Upper lobe of left lung (tissue), 6 donors: ENCODE measurements around the gene ARHGAP31. TPM values are rescaled to one million over a fixed set of nuclear protein-coding genes. Genes with fewer than 3 reads are reported as not detected.
"Not testable (repeated sequence)": the region's sequence is repeated elsewhere in the genome, so short reads cannot be mapped to it uniquely, and the experiment has no call there.

ENCODE experiments used
- ATAC-seq, 2 donors: fragments of 200-7000 bp; cut with Tn5 transposase; one replicate each; pipeline ENCODE4 v1.9.1; 2022; ENCODE audit warnings: mild to moderate bottlenecking in 2 of 2, moderate library complexity in 2 of 2; ENCODE audit not compliant: low FRiP score in 2 of 2
- DNase-seq, 2 donors: peaks; one replicate each; pipeline ENCODE4 v3.0.0-alpha.2; 2019 to 2020
- H3K27ac ChIP-seq, 4 donors: fragments of 200-600 bp; sonication (generic); one replicate each; pipeline ENCODE4 v1.5.1; 2016 to 2019
- H3K27me3 ChIP-seq, 4 donors: fragments of 200-600 bp; sonication (generic); one replicate each; pipeline ENCODE4 v1.5.1; 2017 to 2019
- H3K36me3 ChIP-seq, 4 donors: fragments of 200-600 bp; sonication (generic); one replicate each; pipeline ENCODE4 v1.5.1; 2016 to 2019
- H3K4me1 ChIP-seq, 4 donors: fragments of 200-600 bp; sonication (generic); one replicate each; pipeline ENCODE4 v1.5.1; 2018 to 2019
- H3K4me3 ChIP-seq, 4 donors: fragments of 200-600 bp; sonication (generic); one replicate each; pipeline ENCODE4 v1.5.1; 2017 to 2019; ENCODE audit warnings: mild to moderate bottlenecking in 2 of 4, moderate library complexity in 1 of 4
- H3K9me3 ChIP-seq, 4 donors: fragments of 200-600 bp; sonication (generic); one replicate each; pipeline ENCODE4 v1.5.1; 2018 to 2019
- EP300 ChIP-seq, 4 donors: sonication (generic); formaldehyde crosslinking; IDR thresholded peaks; one replicate each; pipeline ENCODE4 v1.5.1; 2017; ENCODE audit warnings: antibody characterized with exemption in 4 of 4, control low read depth in 2 of 4
- POLR2A ChIP-seq, 4 donors: fragments of 450-650 bp; IDR thresholded peaks; one replicate each; pipeline ENCODE4 v1.5.1; 2016 to 2017; ENCODE audit warnings: antibody characterized with exemption in 4 of 4, mild to moderate bottlenecking in 2 of 4
- POLR2AphosphoS5 ChIP-seq, 2 donors: sonication (generic); formaldehyde crosslinking; IDR thresholded peaks; one replicate each; pipeline ENCODE4 v1.5.1; 2017; ENCODE audit warnings: antibody characterized with exemption in 2 of 2
- whole genome bisulfite sequencing, 2 donors: methylation state at CpG; one replicate each; pipeline ENCODE4 v1.1.5; 2017 to 2018; 5-methylcytosine and 5-hydroxymethylcytosine counted together
- total RNA-seq, 6 donors: library from RNA; depleted of rRNA in 4 of 6; stranded (reverse); fragments of >200 nt in 4 of 6; gene quantifications; one replicate each; pipeline versions ENCODE4 v1.1.0 to v1.2.1, GENCODE V29; 2016 to 2021
- TF ChIP-seq, protein P1 (sequence below), 6 experiments: fragments of 450-650 bp in 4 of 6; fragments of 200-600 bp in 2 of 6; sonication (generic) in 2 of 6; IDR thresholded peaks; one replicate each; pipeline ENCODE4 v1.5.1; 2016 to 2019; ENCODE audit warnings: antibody characterized with exemption in 6 of 6
- donor health status: DM: no; HTN: no; CAD: no; lungs with moderate emphysema.
- donor health status: DM: no; HTN: yes; CAD: no; lungs with severe emphysema.

The ARHGAP31 gene
- total RNA-seq, 6 donors from 2014 or later: 47.1 to 91.0 (median 66.2) TPM

DNA sequence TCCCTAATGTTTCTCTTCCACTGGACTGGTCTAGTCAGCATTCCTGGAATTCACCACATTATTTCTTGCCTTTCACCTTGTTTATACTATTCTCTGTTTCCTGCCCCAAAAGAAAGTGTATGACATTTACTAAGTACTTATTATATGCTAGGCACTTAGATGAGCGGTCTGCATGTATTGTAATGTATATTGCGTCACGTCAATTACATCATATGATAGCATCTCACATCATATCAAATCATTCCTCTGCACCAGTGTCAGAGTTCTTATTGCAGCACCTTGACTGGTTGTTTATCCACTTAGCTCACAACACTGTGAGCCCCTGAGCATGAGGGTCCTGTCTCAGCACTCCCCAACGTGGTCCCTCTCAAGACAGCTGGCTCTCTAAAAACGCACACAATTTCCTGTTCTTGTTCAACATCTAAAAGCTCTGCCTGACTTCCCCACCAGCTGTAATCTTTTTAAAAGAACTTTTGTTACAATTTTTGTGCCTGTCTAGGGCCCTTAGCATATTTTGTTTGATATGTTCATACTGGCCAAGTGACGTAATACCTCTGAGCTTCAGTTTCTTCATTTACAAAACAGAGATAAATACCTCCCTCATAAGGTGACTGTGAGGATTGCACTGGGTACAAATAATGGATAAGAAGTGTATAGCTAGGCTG, 58.8 kb downstream of the ARHGAP31 start:
- WGBS, 2 donors: 46 to 51% methylated on average over 6 of the region's 6 CpGs
- H3K9me3 ChIP-seq: no peaks in the 10 kb centered on the region
- peaks cover 50 to 77% (median 60%) of the 10 kb centered on the region in 4 donors for H3K4me1 ChIP-seq
- no peak for TF ChIP-seq POLR2A (IDR thresholded peaks at IDR 0.05)
- TF ChIP-seq, protein P1, sequence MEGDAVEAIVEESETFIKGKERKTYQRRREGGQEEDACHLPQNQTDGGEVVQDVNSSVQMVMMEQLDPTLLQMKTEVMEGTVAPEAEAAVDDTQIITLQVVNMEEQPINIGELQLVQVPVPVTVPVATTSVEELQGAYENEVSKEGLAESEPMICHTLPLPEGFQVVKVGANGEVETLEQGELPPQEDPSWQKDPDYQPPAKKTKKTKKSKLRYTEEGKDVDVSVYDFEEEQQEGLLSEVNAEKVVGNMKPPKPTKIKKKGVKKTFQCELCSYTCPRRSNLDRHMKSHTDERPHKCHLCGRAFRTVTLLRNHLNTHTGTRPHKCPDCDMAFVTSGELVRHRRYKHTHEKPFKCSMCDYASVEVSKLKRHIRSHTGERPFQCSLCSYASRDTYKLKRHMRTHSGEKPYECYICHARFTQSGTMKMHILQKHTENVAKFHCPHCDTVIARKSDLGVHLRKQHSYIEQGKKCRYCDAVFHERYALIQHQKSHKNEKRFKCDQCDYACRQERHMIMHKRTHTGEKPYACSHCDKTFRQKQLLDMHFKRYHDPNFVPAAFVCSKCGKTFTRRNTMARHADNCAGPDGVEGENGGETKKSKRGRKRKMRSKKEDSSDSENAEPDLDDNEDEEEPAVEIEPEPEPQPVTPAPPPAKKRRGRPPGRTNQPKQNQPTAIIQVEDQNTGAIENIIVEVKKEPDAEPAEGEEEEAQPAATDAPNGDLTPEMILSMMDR (IDR thresholded peaks at IDR 0.05): peak in 3 of 6 experiments; percentile 55 to 73 (median 58)
- peak overlapping the region; percentile 50 to 88 (median 66) for H3K27ac ChIP-seq
- ATAC-seq (peak; percentile 79 to 83), DNase-seq (no peak)
- no peaks in the 10 kb centered on the region for H3K36me3 ChIP-seq
- no peak overlapping the region for H3K4me3 ChIP-seq
- no peaks in the 10 kb centered on the region for H3K27me3 ChIP-seq

DNA sequence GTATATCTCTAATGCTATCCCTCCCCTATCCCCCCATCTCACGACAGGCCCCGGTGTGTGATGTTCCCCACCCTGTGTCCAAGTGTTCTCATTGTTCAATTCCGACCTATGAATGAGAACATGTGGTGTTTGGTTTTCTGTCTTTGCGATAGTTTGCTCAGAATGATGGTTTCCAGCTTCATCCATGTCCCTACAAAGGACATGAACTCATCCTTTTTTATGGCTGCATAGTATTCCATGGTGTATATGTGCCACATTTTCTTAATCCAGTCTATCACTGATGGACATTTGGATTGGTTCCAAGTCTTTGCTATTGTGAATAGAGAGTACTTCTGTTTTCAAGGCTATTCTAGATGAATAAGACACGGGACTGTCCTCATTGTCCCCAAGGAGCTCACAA, 61.4 kb downstream of the ARHGAP31 start:
- DNase-seq, H3K9me3 ChIP-seq, H3K27me3 ChIP-seq, H3K4me3 ChIP-seq, H3K27ac ChIP-seq, ATAC-seq, H3K36me3 ChIP-seq: not testable (repeated sequence)
- WGBS, 2 donors: 92 to 95% methylated on average over 5 of the region's 5 CpGs
- peaks cover 47 to 73% (median 60%) of the 10 kb centered on the region in 4 donors for H3K4me1 ChIP-seq

DNA sequence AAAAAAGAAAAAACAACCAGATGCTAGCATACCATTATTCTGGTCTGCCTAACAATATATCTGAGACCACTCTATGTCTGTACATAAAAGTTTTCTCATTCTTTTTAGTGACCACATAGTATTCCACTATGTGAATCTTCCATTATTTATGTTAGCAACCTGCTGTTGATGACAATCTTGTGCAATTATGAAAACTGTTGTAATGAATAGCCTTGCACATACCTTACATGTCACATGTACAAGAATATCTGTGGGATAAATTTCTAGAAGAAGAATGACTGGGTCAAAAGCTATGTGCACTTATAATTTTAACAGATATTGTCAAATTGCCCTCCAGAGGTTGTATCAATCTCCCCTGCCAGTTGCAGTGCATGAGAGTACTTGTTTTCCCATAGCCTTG, 62.5 kb downstream of the ARHGAP31 start:
- H3K27ac ChIP-seq: peak overlapping the region; percentile 19 to 67 (median 44)
- TF ChIP-seq POLR2AphosphoS5 (IDR thresholded peaks at IDR 0.05) (no peak), EP300 (IDR thresholded peaks at IDR 0.05) (no peak), POLR2A (IDR thresholded peaks at IDR 0.05) (no peak)
- TF ChIP-seq, protein P1 (IDR thresholded peaks at IDR 0.05): no peak

DNA sequence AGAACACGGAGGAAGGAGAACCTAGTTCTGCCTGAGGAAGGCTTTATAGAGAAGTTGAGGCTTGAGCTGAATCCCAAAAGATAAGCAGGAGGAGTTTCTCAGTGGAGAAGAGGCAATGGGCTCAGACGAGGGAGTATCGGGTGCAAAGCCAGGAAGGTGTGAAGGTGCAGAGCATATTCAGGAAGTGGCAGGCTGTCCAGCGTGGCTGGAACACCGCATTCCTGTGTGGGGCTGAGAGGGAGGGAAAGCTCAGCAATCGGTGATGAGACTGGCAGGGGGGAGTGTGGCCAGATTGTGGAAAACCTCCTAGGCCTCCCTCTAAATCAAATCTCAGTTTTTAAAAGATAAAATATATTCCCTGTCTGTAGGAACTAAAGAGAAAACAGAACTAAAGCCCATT, 63.0 kb downstream of the ARHGAP31 start:
- 24 to 25% methylated on average over 6 of the region's 6 CpGs for WGBS, 2 donors
- Histone ChIP-seq H3K36me3 (no peaks in the 10 kb centered on the region), H3K27ac (peak overlapping the region; percentile 19 to 67 (median 44)), H3K9me3 (no peaks in the 10 kb centered on the region), H3K4me3 (peak overlapping the region in 2 of 4 donors; percentile 16 to 18), H3K4me1 (peaks cover 39 to 68% (median 53%) of the 10 kb centered on the region in 4 donors), H3K27me3 (no peaks in the 10 kb centered on the region)
- TF ChIP-seq POLR2AphosphoS5 (IDR thresholded peaks at IDR 0.05) (no peak), POLR2A (IDR thresholded peaks at IDR 0.05) (no peak), EP300 (IDR thresholded peaks at IDR 0.05) (no peak)
- TF ChIP-seq, protein P1 (IDR thresholded peaks at IDR 0.05): no peak
- DNase-seq (peak in 1 of 2 donors; percentile 69), ATAC-seq (no peak)

More for the DNA sequence above, 62.5 kb downstream of the ARHGAP31 start:
- Histone ChIP-seq H3K4me3 (no peak overlapping the region), H3K9me3 (no peaks in the 10 kb centered on the region), H3K27me3 (no peaks in the 10 kb centered on the region), H3K36me3 (no peaks in the 10 kb centered on the region), H3K4me1 (peaks cover 42 to 68% (median 57%) of the 10 kb centered on the region in 4 donors)
- DNase-seq: no peak
- ATAC-seq: no peak

DNA sequence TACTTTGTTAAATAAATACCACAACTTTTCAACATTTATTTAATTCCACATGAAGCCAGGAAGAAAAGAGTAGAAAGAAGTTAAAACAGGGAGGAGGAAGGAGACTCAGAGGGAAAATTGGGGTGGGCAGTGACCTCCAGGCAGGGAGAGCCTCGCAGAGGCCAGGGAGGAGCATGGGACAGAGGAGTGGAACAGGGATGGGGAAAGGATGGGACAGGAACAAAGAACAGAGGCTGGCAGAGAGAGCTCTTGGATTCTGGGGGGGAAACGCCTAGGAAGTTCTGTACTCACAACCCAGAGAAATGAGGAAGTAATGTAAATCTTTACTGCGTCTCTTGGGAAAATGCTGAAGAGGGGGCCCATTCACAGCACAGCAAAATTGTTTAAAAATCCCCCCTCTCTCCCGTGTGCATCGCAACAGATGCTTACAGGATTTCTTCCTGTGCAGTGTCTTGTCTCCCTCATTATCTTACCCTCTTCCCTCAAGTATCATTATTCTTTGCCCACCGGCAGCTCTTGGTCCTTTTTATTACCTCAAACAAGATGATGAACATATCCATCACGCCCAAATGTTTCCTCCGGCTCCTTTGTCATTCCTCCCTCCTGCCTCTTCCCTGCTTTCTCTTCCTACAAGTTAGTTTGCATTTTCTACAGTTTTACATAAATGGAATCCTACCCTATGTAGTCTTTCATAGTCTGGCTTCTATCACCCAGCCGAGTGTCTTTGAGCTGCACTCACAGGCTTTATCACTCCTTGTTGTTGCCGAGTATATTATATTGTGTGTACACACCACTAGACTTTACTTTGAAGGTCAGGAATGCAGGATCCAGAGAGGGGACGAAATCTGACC, 65.5 kb downstream of the ARHGAP31 start:
- Histone ChIP-seq H3K4me1 (peaks cover 30 to 58% (median 42%) of the 10 kb centered on the region in 4 donors), H3K27ac (peak overlapping the region in 3 of 4 donors; percentile 36 to 50 (median 48)), H3K9me3 (no peaks in the 10 kb centered on the region), H3K27me3 (no peaks in the 10 kb centered on the region), H3K4me3 (no peak overlapping the region), H3K36me3 (no peaks in the 10 kb centered on the region)
- TF ChIP-seq POLR2A (IDR thresholded peaks at IDR 0.05) (no peak), POLR2AphosphoS5 (IDR thresholded peaks at IDR 0.05) (no peak), EP300 (IDR thresholded peaks at IDR 0.05) (no peak)
- TF ChIP-seq, protein P1 (IDR thresholded peaks at IDR 0.05): no peak
- ATAC-seq (peak in 1 of 2 donors; percentile 40), DNase-seq (no peak)
- WGBS, 2 donors: 47 to 48% methylated on average over 11 of the region's 11 CpGs
